ENCODE results near the gene RNF126.

Gene RNF126

DNA sequence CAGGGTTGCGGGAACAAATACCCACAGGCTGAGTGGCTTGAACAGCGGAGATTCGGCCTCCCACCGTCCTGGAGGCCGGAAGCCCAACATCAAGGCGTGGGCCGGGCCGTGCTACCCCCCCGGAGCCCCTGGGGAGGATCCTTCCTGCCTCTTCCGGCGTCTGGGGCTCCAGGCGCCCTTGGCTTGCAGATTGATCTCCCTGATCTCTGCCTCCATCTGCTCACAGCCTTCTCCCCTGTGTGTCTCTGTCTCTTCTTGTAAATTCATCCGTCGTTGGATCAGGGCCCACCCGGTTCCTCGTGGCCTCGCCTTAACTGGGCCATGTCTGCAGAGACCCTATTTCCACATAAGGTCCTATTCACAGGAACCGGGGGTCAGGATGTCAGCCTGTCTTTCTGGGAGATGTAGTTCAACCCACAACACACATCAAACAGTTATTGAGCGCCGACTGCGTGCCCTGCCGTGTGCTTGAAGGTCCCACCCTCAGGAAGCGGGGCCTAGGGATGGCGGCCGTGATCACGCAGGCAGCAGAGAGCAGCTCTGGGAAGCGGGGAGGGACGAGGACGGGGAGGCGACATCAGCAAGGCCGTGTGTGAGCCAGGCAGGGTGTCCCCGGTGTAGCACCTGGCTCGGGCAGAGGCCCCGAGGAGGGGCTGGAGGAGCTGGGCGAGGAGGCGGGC, 52.1 kb downstream of the RNF126 start:
- Histone ChIP-seq H3K4me2 (ENCODE audit: low read length) (peak overlapping the region; percentile 30; the same call in 1 of the 2 replicates), H3F3A (ENCODE audit: control insufficient read depth, insufficient read depth) (no peaks in the 10 kb centered on the region), H4K20me1 (ENCODE audit: control insufficient read depth, insufficient read depth, low read depth, low read length) (no peaks in the 10 kb centered on the region), H3K27ac (ENCODE audit: low read depth, low read length) (no peak overlapping the region), H3K36me3 (ENCODE audit: control insufficient read depth, low read length) (peaks cover 9% of the 10 kb centered on the region), H3K9me3 (ENCODE audit: control insufficient read depth, insufficient read depth, low read length) (no peaks in the 10 kb centered on the region), H3K4me1 (ENCODE audit: control insufficient read depth, low read length) (peaks cover 14% of the 10 kb centered on the region), H3K27me3 (ENCODE audit: control insufficient read depth, low read length) (no peaks in the 10 kb centered on the region), H3K4me3 (ENCODE audit: low read length) (peak overlapping the region; percentile 20; the same call in 1 of the 2 replicates), H3K79me2 (ENCODE audit: control insufficient read depth, low read length) (no peaks in the 10 kb centered on the region), H3K9me2 (replicated peaks; ENCODE audit: control insufficient read depth, low read length) (no peaks in the 10 kb centered on the region)
- no peak for TF ChIP-seq EZH2phosphoT487 (IDR thresholded peaks at IDR 0.05; ENCODE audit: borderline replicate concordance, low read length)
- TF ChIP-seq, protein P1, sequence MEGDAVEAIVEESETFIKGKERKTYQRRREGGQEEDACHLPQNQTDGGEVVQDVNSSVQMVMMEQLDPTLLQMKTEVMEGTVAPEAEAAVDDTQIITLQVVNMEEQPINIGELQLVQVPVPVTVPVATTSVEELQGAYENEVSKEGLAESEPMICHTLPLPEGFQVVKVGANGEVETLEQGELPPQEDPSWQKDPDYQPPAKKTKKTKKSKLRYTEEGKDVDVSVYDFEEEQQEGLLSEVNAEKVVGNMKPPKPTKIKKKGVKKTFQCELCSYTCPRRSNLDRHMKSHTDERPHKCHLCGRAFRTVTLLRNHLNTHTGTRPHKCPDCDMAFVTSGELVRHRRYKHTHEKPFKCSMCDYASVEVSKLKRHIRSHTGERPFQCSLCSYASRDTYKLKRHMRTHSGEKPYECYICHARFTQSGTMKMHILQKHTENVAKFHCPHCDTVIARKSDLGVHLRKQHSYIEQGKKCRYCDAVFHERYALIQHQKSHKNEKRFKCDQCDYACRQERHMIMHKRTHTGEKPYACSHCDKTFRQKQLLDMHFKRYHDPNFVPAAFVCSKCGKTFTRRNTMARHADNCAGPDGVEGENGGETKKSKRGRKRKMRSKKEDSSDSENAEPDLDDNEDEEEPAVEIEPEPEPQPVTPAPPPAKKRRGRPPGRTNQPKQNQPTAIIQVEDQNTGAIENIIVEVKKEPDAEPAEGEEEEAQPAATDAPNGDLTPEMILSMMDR (IDR thresholded peaks at IDR 0.05; ENCODE audit: low read depth, low read length, poor library complexity, severe bottlenecking), result no peak

- Histone ChIP-seq H3K9me3 (ENCODE audit: control insufficient read depth, insufficient read depth, low read length) (no peaks in the 10 kb centered on the region), H3K4me2 (ENCODE audit: low read length) (peak overlapping the region; percentile 30; the same call in 1 of the 2 replicates), H3K4me1 (ENCODE audit: control insufficient read depth, low read length) (peaks cover 14% of the 10 kb centered on the region), H3K9me2 (replicated peaks; ENCODE audit: control insufficient read depth, low read length) (no peaks in the 10 kb centered on the region), H3K36me3 (ENCODE audit: control insufficient read depth, low read length) (peaks cover 9% of the 10 kb centered on the region), H3K4me3 (ENCODE audit: low read length) (no peak overlapping the region), H3F3A (ENCODE audit: control insufficient read depth, insufficient read depth) (no peaks in the 10 kb centered on the region; the same call in 1 of the 2 replicates), H3K27me3 (ENCODE audit: control insufficient read depth, low read length) (no peaks in the 10 kb centered on the region), H3K79me2 (ENCODE audit: control insufficient read depth, low read length) (no peaks in the 10 kb centered on the region), H4K20me1 (ENCODE audit: control insufficient read depth, insufficient read depth, low read depth, low read length) (no peaks in the 10 kb centered on the region), H3K27ac (ENCODE audit: low read depth, low read length) (no peak overlapping the region)
- TF ChIP-seq, protein P1 (IDR thresholded peaks at IDR 0.05; ENCODE audit: low read depth, low read length, poor library complexity, severe bottlenecking), result no peak
- no peak for TF ChIP-seq EZH2phosphoT487 (IDR thresholded peaks at IDR 0.05; ENCODE audit: borderline replicate concordance, low read length)
Measured at GRCh38 chr19:610071-610800, 52.8 kb downstream of the RNF126 start.

DNA sequence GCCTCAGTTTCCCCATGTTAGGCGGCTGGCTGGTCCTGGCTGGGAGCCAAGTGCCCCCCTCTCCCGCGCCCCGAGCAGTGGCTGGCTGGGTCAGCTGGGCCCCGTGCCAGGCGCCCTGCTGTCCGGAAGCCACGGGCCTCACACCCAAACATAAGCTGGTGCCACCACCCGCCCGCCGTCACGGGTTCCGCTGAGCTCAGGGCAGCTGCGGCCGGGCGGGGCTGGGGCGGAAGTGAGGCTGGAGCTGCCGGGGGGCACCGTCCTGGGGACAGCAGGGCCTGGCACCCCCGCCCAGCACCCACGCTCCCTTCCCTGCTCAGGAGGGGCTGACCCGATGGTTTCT, 54.0 kb downstream of the RNF126 start:
- Histone ChIP-seq H4K20me1 (ENCODE audit: control insufficient read depth, insufficient read depth, low read depth, low read length) (no peaks in the 10 kb centered on the region), H3K4me1 (ENCODE audit: control insufficient read depth, low read length) (peaks cover 14% of the 10 kb centered on the region), H3K9me3 (ENCODE audit: control insufficient read depth, insufficient read depth, low read length) (no peaks in the 10 kb centered on the region), H3K36me3 (ENCODE audit: control insufficient read depth, low read length) (no peaks in the 10 kb centered on the region), H3F3A (ENCODE audit: control insufficient read depth, insufficient read depth) (no peaks in the 10 kb centered on the region; the same call in 1 of the 2 replicates), H3K4me3 (ENCODE audit: low read length) (no peak overlapping the region), H3K79me2 (ENCODE audit: control insufficient read depth, low read length) (no peaks in the 10 kb centered on the region), H3K4me2 (ENCODE audit: low read length) (no peak overlapping the region), H3K9me2 (replicated peaks; ENCODE audit: control insufficient read depth, low read length) (no peaks in the 10 kb centered on the region), H3K27me3 (ENCODE audit: control insufficient read depth, low read length) (no peaks in the 10 kb centered on the region), H3K27ac (ENCODE audit: low read depth, low read length) (no peak overlapping the region)
- TF ChIP-seq, protein P1 (IDR thresholded peaks at IDR 0.05; ENCODE audit: low read depth, low read length, poor library complexity, severe bottlenecking), result no peak
- TF ChIP-seq EZH2phosphoT487 (IDR thresholded peaks at IDR 0.05; ENCODE audit: borderline replicate concordance, low read length), result no peak

All from DOHH2 (cell line).